KMS-11 (cell line): ENCODE data around the gene SEMA4G.

Source experiments
- H2AFZ ChIP-seq: fragments of 200-600 bp; sonication (generic); 2 replicates; pipeline ENCODE4 v1.6.1; 2016; ENCODE audit warnings: antibody characterized with exemption, mixed run types, low read depth
- H3K27ac ChIP-seq: fragments of 200-600 bp; sonication (generic); 2 replicates; pipeline ENCODE4 v1.6.1; 2016; ENCODE audit warnings: mild to moderate bottlenecking, mixed run types
- H3K27me3 ChIP-seq: fragments of 200-600 bp; sonication (generic); 2 replicates; pipeline ENCODE4 v1.6.1; 2017; ENCODE audit warnings: mild to moderate bottlenecking, low read depth, mixed run types, moderate library complexity; ENCODE audit not compliant: insufficient read depth
- H3K36me3 ChIP-seq: fragments of 200-600 bp; sonication (generic); 2 replicates; pipeline ENCODE4 v1.6.1; 2017; ENCODE audit warnings: mild to moderate bottlenecking, mixed run types; ENCODE audit not compliant: insufficient read depth
- H3K4me1 ChIP-seq: fragments of 200-600 bp; sonication (generic); 2 replicates; pipeline ENCODE4 v1.6.1; 2016; ENCODE audit warnings: mild to moderate bottlenecking, low read depth, mixed run types; ENCODE audit not compliant: poor library complexity, severe bottlenecking
- H3K4me2 ChIP-seq: fragments of 200-600 bp; sonication (generic); 2 replicates; pipeline ENCODE4 v1.7.0; 2016; ENCODE audit warnings: mild to moderate bottlenecking, mixed run types
- H3K4me3 ChIP-seq: fragments of 200-600 bp; sonication (generic); IDR thresholded peaks from 2 replicates; pipeline ENCODE4 v1.6.1; 2017; ENCODE audit warnings: low read depth, low read length, mixed read lengths; ENCODE audit not compliant: insufficient read depth
- H3K79me2 ChIP-seq: fragments of 200-600 bp; sonication (generic); 2 replicates; pipeline ENCODE4 v1.6.1; 2016; ENCODE audit warnings: low read depth, mixed run types; ENCODE audit not compliant: insufficient read depth
- H3K9ac ChIP-seq: fragments of 200-600 bp; sonication (generic); 2 replicates; pipeline ENCODE4 v1.6.1; 2016; ENCODE audit warnings: mild to moderate bottlenecking, mixed run types
- H4K20me1 ChIP-seq: fragments of 200-600 bp; sonication (generic); 2 replicates; pipeline ENCODE4 v1.6.1; 2016; ENCODE audit warnings: mild to moderate bottlenecking, mixed run types; ENCODE audit not compliant: insufficient read depth
- CTCF ChIP-seq: fragments of 200-600 bp; sonication (generic); conservative IDR thresholded peaks from 2 replicates; pipeline ENCODE4 v1.6.1; 2017; ENCODE audit warnings: low read depth, mild to moderate bottlenecking, antibody characterized with exemption, low read length, moderate library complexity, mixed read lengths

SEMA4G gene

GRCh38 chr10:100986623-100986951, 17.3 kb downstream of the SEMA4G start:
- no peak overlapping the region for H3K27ac ChIP-seq
- peak overlapping the region; percentile 29 for H3K4me3 ChIP-seq
- no peaks in the 10 kb centered on the region for H3K27me3 ChIP-seq
- peaks cover 36% of the 10 kb centered on the region for H3K79me2 ChIP-seq
- H3K36me3 ChIP-seq: peaks cover 5% of the 10 kb centered on the region; the same call in 1 of the 2 replicates
- H3K4me2 ChIP-seq: peak overlapping the region; percentile 93
- no peak for TF ChIP-seq CTCF
- peak overlapping the region; percentile 94 for H2AFZ ChIP-seq
- no peaks in the 10 kb centered on the region for H4K20me1 ChIP-seq
- peaks cover 26% of the 10 kb centered on the region for H3K4me1 ChIP-seq
- peak overlapping the region; percentile 82; the same call in 1 of the 2 replicates for H3K9ac ChIP-seq

- TF ChIP-seq CTCF: no peak
- H3K4me3 ChIP-seq: peak within 1 kb of the TSS; percentile 29
- peaks cover 36% of the 10 kb centered on the region for H3K79me2 ChIP-seq
- H3K9ac ChIP-seq: peak within 1 kb of the TSS; percentile 82
- H3K27ac ChIP-seq: peak within 1 kb of the TSS; percentile 49
- no peaks in the 10 kb centered on the region for H4K20me1 ChIP-seq
- peaks cover 5% of the 10 kb centered on the region; the same call in 1 of the 2 replicates for H3K36me3 ChIP-seq
- H3K27me3 ChIP-seq: no peaks in the 10 kb centered on the region
- H2AFZ ChIP-seq: peak within 1 kb of the TSS; percentile 94
- peaks cover 26% of the 10 kb centered on the region for H3K4me1 ChIP-seq
- peak within 1 kb of the TSS; percentile 93 for H3K4me2 ChIP-seq
Measured at GRCh38 chr10:100986952-100987684, 17.8 kb downstream of the SEMA4G start, which contains the start of the genes MRPL43 and TWNK. Gene MRPL43 (minus strand): TSS chr10:100987497. CDS start chr10:100987443, 54 bp downstream. Gene TWNK (plus strand): TSS chr10:100987543. CDS start chr10:100988211, 668 bp downstream.

- Histone ChIP-seq H3K4me2 (peak overlapping the region; percentile 93), H3K9ac (peak overlapping the region; percentile 82), H3K27me3 (no peaks in the 10 kb centered on the region), H3K4me3 (peak overlapping the region; percentile 29), H3K79me2 (peaks cover 36% of the 10 kb centered on the region), H4K20me1 (no peaks in the 10 kb centered on the region), H2AFZ (peak overlapping the region; percentile 94), H3K4me1 (peaks cover 26% of the 10 kb centered on the region), H3K27ac (peak overlapping the region; percentile 49), H3K36me3 (peaks cover 5% of the 10 kb centered on the region; the same call in 1 of the 2 replicates)
- no peak for TF ChIP-seq CTCF
Measured at GRCh38 chr10:100987685-100988049, 18.4 kb downstream of the SEMA4G start.

DNA sequence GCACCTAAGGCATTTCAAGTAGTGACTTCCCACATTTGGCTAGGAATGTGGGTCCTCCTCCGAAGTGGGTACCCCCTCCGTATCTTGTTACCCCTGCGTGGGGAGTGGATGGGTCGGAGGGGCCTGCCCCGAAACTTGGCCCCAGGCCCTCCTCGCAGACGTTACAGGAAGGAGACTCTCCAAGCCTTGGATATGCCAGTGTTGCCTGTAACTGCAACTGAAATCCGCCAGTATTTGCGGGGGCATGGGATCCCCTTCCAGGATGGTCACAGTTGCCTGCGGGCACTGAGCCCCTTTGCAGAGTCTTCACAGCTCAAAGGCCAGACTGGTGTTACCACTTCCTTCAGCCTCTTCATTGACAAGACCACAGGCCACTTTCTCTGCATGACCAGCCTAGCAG, 18.9 kb downstream of the SEMA4G start:
- H3K4me1 ChIP-seq: peaks cover 26% of the 10 kb centered on the region
- H3K4me3 ChIP-seq: no peak overlapping the region
- H3K9ac ChIP-seq: peak overlapping the region; percentile 82; the same call in 1 of the 2 replicates
- peak overlapping the region; percentile 93 for H3K4me2 ChIP-seq
- H2AFZ ChIP-seq: peak overlapping the region; percentile 94; the same call in 1 of the 2 replicates
- TF ChIP-seq CTCF: no peak
- peaks cover 5% of the 10 kb centered on the region; the same call in 1 of the 2 replicates for H3K36me3 ChIP-seq
- no peaks in the 10 kb centered on the region for H4K20me1 ChIP-seq
- H3K79me2 ChIP-seq: peaks cover 36% of the 10 kb centered on the region
- H3K27me3 ChIP-seq: no peaks in the 10 kb centered on the region
- 0 out of 2 replicates have a peak overlapping the region, but pooled peaks have one; percentile 49 for H3K27ac ChIP-seq
